ENCODE measurements around the gene KLK4. TPM values are rescaled to one million over a fixed set of nuclear protein-coding genes. Genes with fewer than 3 reads are reported as not detected.

KLK4 gene
- total RNA-seq, 1 experiment from 2014 or later = 0.70 TPM

DNA sequence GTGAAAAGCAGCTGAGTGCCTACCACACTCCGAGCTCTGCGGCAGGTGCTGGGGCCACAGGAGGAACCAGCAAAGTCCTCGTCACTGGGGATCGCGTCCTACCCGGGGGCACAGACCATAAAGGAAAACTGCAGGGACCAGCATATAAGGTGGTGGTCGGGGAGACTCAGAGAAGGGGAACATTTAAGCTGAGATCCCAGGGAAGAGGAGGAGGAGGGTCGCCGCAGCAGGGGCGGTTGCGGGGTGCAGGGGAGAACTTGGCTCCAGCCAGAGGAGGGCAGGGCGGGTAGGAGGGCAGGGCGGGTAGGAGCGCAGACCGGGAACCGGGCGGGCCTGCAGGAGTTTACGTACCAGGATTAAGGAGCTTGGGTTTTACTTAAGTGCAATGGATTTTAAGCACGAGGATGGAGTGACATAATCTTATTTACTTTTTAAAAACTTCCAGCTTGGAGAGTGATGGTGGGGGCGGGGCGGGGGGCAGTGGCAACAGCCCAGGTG lies 956 bp upstream of the KLK4 start:
- Mint-ChIP-seq H3K9me3 (no peaks in the 10 kb centered on the region), H3K27me3 (ENCODE audit: low read depth) (peaks cover 25% of the 10 kb centered on the region), H3K4me3 (no peak overlapping the region; the same call in 1 of the 2 replicates), H3K36me3 (no peaks in the 10 kb centered on the region), H3K4me1 (peaks cover 20% of the 10 kb centered on the region), H3K27ac (no peak overlapping the region)
- DNase-seq (ENCODE audit: low spot score) = no peak
- POLR2A ChIA-PET = no interaction called here
- no peak for ATAC-seq
- CTCF ChIA-PET = interaction anchor here (1.0 to 2.3 kb wide), 3 partner anchors 10 to 109 kb away, joined by 3 to 18 read pairs (median 6); no protein-coding TSS in a partner anchor
- TF ChIP-seq ETV6 (CRISPR knock-in tag; IDR thresholded peaks at IDR 0.05) (no peak), ZNF219 (CRISPR knock-in tag; IDR thresholded peaks at IDR 0.05; ENCODE audit: borderline replicate concordance) (no peak), NFATC4 (CRISPR knock-in tag; IDR thresholded peaks at IDR 0.05) (no peak), ZNF121 (CRISPR knock-in tag; IDR thresholded peaks at IDR 0.05) (no peak), CREM (CRISPR knock-in tag; IDR thresholded peaks at IDR 0.05) (no peak)
- TF ChIP-seq, protein P1, sequence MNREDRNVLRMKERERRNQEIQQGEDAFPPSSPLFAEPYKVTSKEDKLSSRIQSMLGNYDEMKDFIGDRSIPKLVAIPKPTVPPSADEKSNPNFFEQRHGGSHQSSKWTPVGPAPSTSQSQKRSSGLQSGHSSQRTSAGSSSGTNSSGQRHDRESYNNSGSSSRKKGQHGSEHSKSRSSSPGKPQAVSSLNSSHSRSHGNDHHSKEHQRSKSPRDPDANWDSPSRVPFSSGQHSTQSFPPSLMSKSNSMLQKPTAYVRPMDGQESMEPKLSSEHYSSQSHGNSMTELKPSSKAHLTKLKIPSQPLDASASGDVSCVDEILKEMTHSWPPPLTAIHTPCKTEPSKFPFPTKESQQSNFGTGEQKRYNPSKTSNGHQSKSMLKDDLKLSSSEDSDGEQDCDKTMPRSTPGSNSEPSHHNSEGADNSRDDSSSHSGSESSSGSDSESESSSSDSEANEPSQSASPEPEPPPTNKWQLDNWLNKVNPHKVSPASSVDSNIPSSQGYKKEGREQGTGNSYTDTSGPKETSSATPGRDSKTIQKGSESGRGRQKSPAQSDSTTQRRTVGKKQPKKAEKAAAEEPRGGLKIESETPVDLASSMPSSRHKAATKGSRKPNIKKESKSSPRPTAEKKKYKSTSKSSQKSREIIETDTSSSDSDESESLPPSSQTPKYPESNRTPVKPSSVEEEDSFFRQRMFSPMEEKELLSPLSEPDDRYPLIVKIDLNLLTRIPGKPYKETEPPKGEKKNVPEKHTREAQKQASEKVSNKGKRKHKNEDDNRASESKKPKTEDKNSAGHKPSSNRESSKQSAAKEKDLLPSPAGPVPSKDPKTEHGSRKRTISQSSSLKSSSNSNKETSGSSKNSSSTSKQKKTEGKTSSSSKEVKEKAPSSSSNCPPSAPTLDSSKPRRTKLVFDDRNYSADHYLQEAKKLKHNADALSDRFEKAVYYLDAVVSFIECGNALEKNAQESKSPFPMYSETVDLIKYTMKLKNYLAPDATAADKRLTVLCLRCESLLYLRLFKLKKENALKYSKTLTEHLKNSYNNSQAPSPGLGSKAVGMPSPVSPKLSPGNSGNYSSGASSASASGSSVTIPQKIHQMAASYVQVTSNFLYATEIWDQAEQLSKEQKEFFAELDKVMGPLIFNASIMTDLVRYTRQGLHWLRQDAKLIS (CRISPR knock-in tag; IDR thresholded peaks at IDR 0.05; ENCODE audit: borderline replicate concordance) = no peak
- TF ChIP-seq, protein P2, sequence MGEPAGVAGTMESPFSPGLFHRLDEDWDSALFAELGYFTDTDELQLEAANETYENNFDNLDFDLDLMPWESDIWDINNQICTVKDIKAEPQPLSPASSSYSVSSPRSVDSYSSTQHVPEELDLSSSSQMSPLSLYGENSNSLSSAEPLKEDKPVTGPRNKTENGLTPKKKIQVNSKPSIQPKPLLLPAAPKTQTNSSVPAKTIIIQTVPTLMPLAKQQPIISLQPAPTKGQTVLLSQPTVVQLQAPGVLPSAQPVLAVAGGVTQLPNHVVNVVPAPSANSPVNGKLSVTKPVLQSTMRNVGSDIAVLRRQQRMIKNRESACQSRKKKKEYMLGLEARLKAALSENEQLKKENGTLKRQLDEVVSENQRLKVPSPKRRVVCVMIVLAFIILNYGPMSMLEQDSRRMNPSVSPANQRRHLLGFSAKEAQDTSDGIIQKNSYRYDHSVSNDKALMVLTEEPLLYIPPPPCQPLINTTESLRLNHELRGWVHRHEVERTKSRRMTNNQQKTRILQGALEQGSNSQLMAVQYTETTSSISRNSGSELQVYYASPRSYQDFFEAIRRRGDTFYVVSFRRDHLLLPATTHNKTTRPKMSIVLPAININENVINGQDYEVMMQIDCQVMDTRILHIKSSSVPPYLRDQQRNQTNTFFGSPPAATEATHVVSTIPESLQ (CRISPR knock-in tag; IDR thresholded peaks at IDR 0.05) = no peak

DNA sequence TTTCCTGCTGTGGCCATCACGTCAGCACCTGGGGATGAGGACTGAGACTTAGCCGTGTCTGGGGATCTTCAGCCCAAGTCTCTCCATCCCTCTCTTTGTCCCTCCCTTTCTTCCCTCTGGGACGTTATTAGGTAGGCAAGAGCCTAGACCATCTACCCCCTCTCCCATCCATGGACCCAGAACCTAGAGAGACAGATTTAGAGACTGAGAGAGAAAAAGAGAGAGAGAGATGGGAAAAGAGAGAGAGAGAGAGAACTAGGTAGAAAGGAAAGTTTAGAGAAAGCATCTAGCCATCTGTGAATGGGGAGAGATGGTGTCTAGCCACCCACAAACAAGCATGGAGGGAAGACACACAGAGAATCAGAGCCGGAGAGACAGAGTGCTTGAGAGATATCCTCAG lies 473 bp downstream of the KLK4 start:
- Mint-ChIP-seq H3K9me3 (no peaks in the 10 kb centered on the region), H3K27ac (no peak overlapping the region; the same call in 1 of the 2 replicates), H3K27me3 (ENCODE audit: low read depth) (peaks cover 22% of the 10 kb centered on the region), H3K36me3 (no peaks in the 10 kb centered on the region), H3K4me3 (no peak overlapping the region), H3K4me1 (peaks cover 20% of the 10 kb centered on the region)
- no peak for DNase-seq (ENCODE audit: low spot score)
- ChIA-PET CTCF (interaction anchor here (2.3 to 3.7 kb wide), 2 partner anchors 11 to 106 kb away, joined by 18 to 44 read pairs; no protein-coding TSS in a partner anchor), POLR2A (no interaction called here)
- ATAC-seq = no peak
- TF ChIP-seq JAZF1 (CRISPR knock-in tag; IDR thresholded peaks at IDR 0.05) = no peak
- no peak for TF ChIP-seq GRHL2 (CRISPR knock-in tag; IDR thresholded peaks at IDR 0.05; ENCODE audit: insufficient replicate concordance, severe bottlenecking)
- TF ChIP-seq, protein P3, sequence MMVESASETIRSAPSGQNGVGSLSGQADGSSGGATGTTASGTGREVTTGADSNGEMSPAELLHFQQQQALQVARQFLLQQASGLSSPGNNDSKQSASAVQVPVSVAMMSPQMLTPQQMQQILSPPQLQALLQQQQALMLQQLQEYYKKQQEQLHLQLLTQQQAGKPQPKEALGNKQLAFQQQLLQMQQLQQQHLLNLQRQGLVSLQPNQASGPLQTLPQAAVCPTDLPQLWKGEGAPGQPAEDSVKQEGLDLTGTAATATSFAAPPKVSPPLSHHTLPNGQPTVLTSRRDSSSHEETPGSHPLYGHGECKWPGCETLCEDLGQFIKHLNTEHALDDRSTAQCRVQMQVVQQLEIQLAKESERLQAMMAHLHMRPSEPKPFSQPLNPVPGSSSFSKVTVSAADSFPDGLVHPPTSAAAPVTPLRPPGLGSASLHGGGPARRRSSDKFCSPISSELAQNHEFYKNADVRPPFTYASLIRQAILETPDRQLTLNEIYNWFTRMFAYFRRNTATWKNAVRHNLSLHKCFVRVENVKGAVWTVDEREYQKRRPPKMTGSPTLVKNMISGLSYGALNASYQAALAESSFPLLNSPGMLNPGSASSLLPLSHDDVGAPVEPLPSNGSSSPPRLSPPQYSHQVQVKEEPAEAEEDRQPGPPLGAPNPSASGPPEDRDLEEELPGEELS (CRISPR knock-in tag; IDR thresholded peaks at IDR 0.05) = no peak
- no peak for TF ChIP-seq TEAD4 (CRISPR knock-in tag; IDR thresholded peaks at IDR 0.05)
- TF ChIP-seq FOXJ3 (CRISPR knock-in tag; IDR thresholded peaks at IDR 0.05; ENCODE audit: borderline replicate concordance) = no peak
- TF ChIP-seq, protein P4, sequence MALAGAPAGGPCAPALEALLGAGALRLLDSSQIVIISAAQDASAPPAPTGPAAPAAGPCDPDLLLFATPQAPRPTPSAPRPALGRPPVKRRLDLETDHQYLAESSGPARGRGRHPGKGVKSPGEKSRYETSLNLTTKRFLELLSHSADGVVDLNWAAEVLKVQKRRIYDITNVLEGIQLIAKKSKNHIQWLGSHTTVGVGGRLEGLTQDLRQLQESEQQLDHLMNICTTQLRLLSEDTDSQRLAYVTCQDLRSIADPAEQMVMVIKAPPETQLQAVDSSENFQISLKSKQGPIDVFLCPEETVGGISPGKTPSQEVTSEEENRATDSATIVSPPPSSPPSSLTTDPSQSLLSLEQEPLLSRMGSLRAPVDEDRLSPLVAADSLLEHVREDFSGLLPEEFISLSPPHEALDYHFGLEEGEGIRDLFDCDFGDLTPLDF (CRISPR knock-in tag; IDR thresholded peaks at IDR 0.05) = no peak
- no peak for TF ChIP-seq SP1 (CRISPR knock-in tag; conservative IDR thresholded peaks at IDR 0.05)
- no peak for TF ChIP-seq ATF1 (CRISPR knock-in tag; IDR thresholded peaks at IDR 0.05)
- TF ChIP-seq, protein P5, sequence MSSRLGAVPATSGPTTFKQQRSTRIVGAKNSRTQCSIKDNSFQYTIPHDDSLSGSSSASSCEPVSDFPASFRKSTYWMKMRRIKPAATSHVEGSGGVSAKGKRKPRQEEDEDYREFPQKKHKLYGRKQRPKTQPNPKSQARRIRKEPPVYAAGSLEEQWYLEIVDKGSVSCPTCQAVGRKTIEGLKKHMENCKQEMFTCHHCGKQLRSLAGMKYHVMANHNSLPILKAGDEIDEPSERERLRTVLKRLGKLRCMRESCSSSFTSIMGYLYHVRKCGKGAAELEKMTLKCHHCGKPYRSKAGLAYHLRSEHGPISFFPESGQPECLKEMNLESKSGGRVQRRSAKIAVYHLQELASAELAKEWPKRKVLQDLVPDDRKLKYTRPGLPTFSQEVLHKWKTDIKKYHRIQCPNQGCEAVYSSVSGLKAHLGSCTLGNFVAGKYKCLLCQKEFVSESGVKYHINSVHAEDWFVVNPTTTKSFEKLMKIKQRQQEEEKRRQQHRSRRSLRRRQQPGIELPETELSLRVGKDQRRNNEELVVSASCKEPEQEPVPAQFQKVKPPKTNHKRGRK (CRISPR knock-in tag; IDR thresholded peaks at IDR 0.05; ENCODE audit: borderline replicate concordance) = no peak
- TF ChIP-seq FOXK1 (CRISPR knock-in tag; IDR thresholded peaks at IDR 0.05) = no peak
- TF ChIP-seq EMX1 (CRISPR knock-in tag; IDR thresholded peaks at IDR 0.05) = no peak
- no peak for TF ChIP-seq ZNF416 (CRISPR knock-in tag; IDR thresholded peaks at IDR 0.05)
- TF ChIP-seq GTF2I (CRISPR knock-in tag; conservative IDR thresholded peaks at IDR 0.05) = no peak
- TF ChIP-seq, protein P6, sequence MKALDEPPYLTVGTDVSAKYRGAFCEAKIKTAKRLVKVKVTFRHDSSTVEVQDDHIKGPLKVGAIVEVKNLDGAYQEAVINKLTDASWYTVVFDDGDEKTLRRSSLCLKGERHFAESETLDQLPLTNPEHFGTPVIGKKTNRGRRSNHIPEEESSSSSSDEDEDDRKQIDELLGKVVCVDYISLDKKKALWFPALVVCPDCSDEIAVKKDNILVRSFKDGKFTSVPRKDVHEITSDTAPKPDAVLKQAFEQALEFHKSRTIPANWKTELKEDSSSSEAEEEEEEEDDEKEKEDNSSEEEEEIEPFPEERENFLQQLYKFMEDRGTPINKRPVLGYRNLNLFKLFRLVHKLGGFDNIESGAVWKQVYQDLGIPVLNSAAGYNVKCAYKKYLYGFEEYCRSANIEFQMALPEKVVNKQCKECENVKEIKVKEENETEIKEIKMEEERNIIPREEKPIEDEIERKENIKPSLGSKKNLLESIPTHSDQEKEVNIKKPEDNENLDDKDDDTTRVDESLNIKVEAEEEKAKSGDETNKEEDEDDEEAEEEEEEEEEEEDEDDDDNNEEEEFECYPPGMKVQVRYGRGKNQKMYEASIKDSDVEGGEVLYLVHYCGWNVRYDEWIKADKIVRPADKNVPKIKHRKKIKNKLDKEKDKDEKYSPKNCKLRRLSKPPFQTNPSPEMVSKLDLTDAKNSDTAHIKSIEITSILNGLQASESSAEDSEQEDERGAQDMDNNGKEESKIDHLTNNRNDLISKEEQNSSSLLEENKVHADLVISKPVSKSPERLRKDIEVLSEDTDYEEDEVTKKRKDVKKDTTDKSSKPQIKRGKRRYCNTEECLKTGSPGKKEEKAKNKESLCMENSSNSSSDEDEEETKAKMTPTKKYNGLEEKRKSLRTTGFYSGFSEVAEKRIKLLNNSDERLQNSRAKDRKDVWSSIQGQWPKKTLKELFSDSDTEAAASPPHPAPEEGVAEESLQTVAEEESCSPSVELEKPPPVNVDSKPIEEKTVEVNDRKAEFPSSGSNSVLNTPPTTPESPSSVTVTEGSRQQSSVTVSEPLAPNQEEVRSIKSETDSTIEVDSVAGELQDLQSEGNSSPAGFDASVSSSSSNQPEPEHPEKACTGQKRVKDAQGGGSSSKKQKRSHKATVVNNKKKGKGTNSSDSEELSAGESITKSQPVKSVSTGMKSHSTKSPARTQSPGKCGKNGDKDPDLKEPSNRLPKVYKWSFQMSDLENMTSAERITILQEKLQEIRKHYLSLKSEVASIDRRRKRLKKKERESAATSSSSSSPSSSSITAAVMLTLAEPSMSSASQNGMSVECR (CRISPR knock-in tag; IDR thresholded peaks at IDR 0.05; ENCODE audit: borderline replicate concordance) = no peak

Data from WTC11 (cell line).